ENCODE measurements around the gene HOXB13. TPM values are rescaled to one million over a fixed set of nuclear protein-coding genes. Genes with fewer than 3 reads are reported as not detected.

HOXB13 gene
- total and polyA plus RNA-seq, 9 donors: 0.38 TPM; not detected in 8

GRCh38 chr17:48759288-48759687 lies 30.7 kb upstream of the HOXB13 start:
- intact Hi-C loops (cut with DNase I): no loop called here
- Histone ChIP-seq H3K36me3 (no peaks in the 10 kb centered on the region), H3K27me3 (no peaks in the 10 kb centered on the region), H3K27ac (no peak overlapping the region), H3K4me1 (ENCODE audit: insufficient read depth) (no peaks in the 10 kb centered on the region), H3K4me3 (no peak overlapping the region), H3K9me3 (no peaks in the 10 kb centered on the region)
- TF ChIP-seq CTCF (IDR thresholded peaks at IDR 0.05) (no peak), POLR2A (IDR thresholded peaks at IDR 0.05) (no peak), EP300 (IDR thresholded peaks at IDR 0.05) (no peak)
- DNase-seq: no peak

GRCh38 chr17:48757524-48757961 lies 29.0 kb upstream of the HOXB13 start:
- WGBS, 3 donors: 4 to 16% (median 13%) methylated on average over 2 of the region's 2 CpGs
- H3K27me3 ChIP-seq: no peaks in the 10 kb centered on the region
- no peak for DNase-seq

GRCh38 chr17:48756830-48757251 lies 28.3 kb upstream of the HOXB13 start:
- H3K27ac ChIP-seq: no peak overlapping the region
- H3K4me1 ChIP-seq (ENCODE audit: insufficient read depth): no peaks in the 10 kb centered on the region
- no peaks in the 10 kb centered on the region for H3K9me3 ChIP-seq
- no peaks in the 10 kb centered on the region for H3K36me3 ChIP-seq
- H3K27me3 ChIP-seq: no peaks in the 10 kb centered on the region
- intact Hi-C loops (cut with DNase I): no loop called here
- DNase-seq: no peak
- WGBS, 3 donors: 43 to 47% (median 43%) methylated on average over 3 of the region's 3 CpGs
- no peak overlapping the region for H3K4me3 ChIP-seq
- TF ChIP-seq POLR2A (IDR thresholded peaks at IDR 0.05) (no peak), CTCF (IDR thresholded peaks at IDR 0.05) (no peak), EP300 (IDR thresholded peaks at IDR 0.05) (no peak)

More at GRCh38 chr17:48757524-48757961, 29.0 kb upstream of the HOXB13 start:
- Histone ChIP-seq H3K4me3 (no peak overlapping the region), H3K36me3 (no peaks in the 10 kb centered on the region), H3K27ac (no peak overlapping the region), H3K4me1 (ENCODE audit: insufficient read depth) (no peaks in the 10 kb centered on the region), H3K9me3 (no peaks in the 10 kb centered on the region)
- TF ChIP-seq POLR2A (IDR thresholded peaks at IDR 0.05): no peak
- no peak for TF ChIP-seq EP300 (IDR thresholded peaks at IDR 0.05)
- no peak for TF ChIP-seq CTCF (IDR thresholded peaks at IDR 0.05)
- intact Hi-C loops (cut with DNase I): no loop called here

- Histone ChIP-seq H3K27ac (no peak overlapping the region), H3K36me3 (no peaks in the 10 kb centered on the region), H3K4me3 (no peak overlapping the region), H3K4me1 (ENCODE audit: insufficient read depth) (no peaks in the 10 kb centered on the region), H3K27me3 (no peaks in the 10 kb centered on the region), H3K9me3 (no peaks in the 10 kb centered on the region)
- TF ChIP-seq CTCF (IDR thresholded peaks at IDR 0.05) (no peak), POLR2A (IDR thresholded peaks at IDR 0.05) (no peak), EP300 (IDR thresholded peaks at IDR 0.05) (no peak)
- WGBS, 3 donors: 22 to 25% (median 22%) methylated on average over 8 of the region's 8 CpGs
- intact Hi-C loops (cut with DNase I): no loop called here
- no peak for DNase-seq
These were observed 26.8 kb upstream of the HOXB13 start for GRCh38 chr17:48755356-48755755.
